Measurements from ENCODE around the gene DNAAF2.

- TF ChIP-seq CTCF (IDR thresholded peaks at IDR 0.05; ENCODE audit: insufficient read depth, low read length, poor library complexity, severe bottlenecking) (no peak), EZH2phosphoT487 (conservative IDR thresholded peaks at IDR 0.05; ENCODE audit: low read length) (no peak)
Observed at GRCh38 chr14:49637534-49638078, 2.6 kb upstream of the DNAAF2 start.
